DOHH2 (cell line): ENCODE data around the gene ELAVL2.

Source experiments
- CTCF ChIP-seq: fragments of 200-600 bp; sonication (generic); IDR thresholded peaks from one replicate; pipeline ENCODE4 v1.5.1; 2014; ENCODE audit warnings: antibody characterized with exemption, mild to moderate bottlenecking, low read depth, low read length; ENCODE audit not compliant: poor library complexity, severe bottlenecking
- EZH2phosphoT487 ChIP-seq: fragments of 200-600 bp; sonication (generic); IDR thresholded peaks from 2 replicates; pipeline ENCODE4 v1.6.1; 2017; ENCODE audit warnings: borderline replicate concordance, mild to moderate bottlenecking, antibody characterized with exemption, low read length, moderate library complexity, mixed read lengths

DNA sequence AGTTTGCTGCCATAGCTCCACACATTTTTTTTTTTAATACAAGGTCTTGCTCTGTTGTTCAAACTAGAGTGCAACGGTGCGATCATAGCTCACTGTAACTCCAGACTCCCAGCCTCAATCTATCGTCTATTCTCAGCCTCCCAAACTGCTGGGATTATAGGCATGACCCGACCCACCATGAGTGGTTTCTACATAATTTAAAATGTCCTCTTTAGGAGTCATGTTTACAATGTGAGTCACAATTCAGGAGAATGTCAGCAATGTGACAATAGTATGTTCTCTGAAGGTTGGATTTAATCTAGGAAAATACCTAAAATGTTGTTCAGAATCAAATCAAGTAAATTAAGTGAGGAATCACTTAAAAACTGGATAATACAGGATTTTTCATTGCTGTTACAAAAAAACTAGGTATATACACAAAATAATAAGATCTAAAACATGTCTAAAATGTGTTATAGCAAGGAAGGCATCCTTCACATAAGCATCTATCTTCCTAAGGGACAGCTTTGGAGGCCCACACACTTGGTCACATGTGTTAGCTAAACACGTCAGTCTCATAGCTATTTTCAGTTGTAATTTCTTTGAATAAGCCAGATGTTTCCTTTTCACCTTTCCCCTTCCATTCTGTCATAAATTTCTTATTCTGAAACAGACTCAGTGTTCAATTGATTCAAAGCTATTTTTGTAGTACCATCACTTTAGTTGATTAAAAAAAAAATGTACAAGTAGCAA is 30.0 kb upstream of the ELAVL2 start:
- no peak for TF ChIP-seq CTCF
- TF ChIP-seq EZH2phosphoT487: no peak
